Activated naive CD4-positive, alpha-beta T cell treated with anti-CD3 and anti-CD28 coated beads, Interleukin-2, amount 50 U/mL, for 24 hours (primary cell): ENCODE results near the gene NDUFB11.

ENCODE experiments used
- H3K27ac Mint-ChIP-seq: one replicate; pipeline ENCODE4 v1.8.0; 2021; ENCODE audit warnings: mild to moderate bottlenecking, mixed read lengths
- H3K27me3 Mint-ChIP-seq: one replicate; pipeline ENCODE4 v1.8.0; 2021; ENCODE audit warnings: mixed read lengths
- H3K36me3 Mint-ChIP-seq: one replicate; pipeline ENCODE4 v1.8.0; 2021; ENCODE audit warnings: mixed read lengths
- H3K4me1 Mint-ChIP-seq: one replicate; pipeline ENCODE4 v1.8.0; 2021; ENCODE audit warnings: mixed read lengths
- H3K4me3 Mint-ChIP-seq: one replicate; pipeline ENCODE4 v1.8.0; 2021; ENCODE audit warnings: mild to moderate bottlenecking, mixed read lengths
- H3K9me3 Mint-ChIP-seq: one replicate; pipeline ENCODE4 v1.8.0; 2021; ENCODE audit warnings: mixed read lengths

NDUFB11 gene

GRCh38 chrX:47166126-47166525, 21.6 kb upstream of the NDUFB11 start:
- no peaks in the 10 kb centered on the region for H3K9me3 Mint-ChIP-seq
- H3K4me3 Mint-ChIP-seq = no peak overlapping the region
- H3K27ac Mint-ChIP-seq = no peak overlapping the region
- peaks cover 7% of the 10 kb centered on the region for H3K4me1 Mint-ChIP-seq
- no peaks in the 10 kb centered on the region for H3K27me3 Mint-ChIP-seq
- peaks cover 5% of the 10 kb centered on the region for H3K36me3 Mint-ChIP-seq

GRCh38 chrX:47164420-47164819, 19.9 kb upstream of the NDUFB11 start:
- Mint-ChIP-seq H3K4me1 (peaks cover 12% of the 10 kb centered on the region), H3K36me3 (peaks cover 6% of the 10 kb centered on the region), H3K9me3 (no peaks in the 10 kb centered on the region), H3K27ac (no peak overlapping the region), H3K27me3 (no peaks in the 10 kb centered on the region), H3K4me3 (no peak overlapping the region)

- Mint-ChIP-seq H3K4me1 (peaks cover 12% of the 10 kb centered on the region), H3K27me3 (no peaks in the 10 kb centered on the region), H3K4me3 (no peak overlapping the region), H3K9me3 (no peaks in the 10 kb centered on the region), H3K36me3 (peaks cover 3% of the 10 kb centered on the region), H3K27ac (no peak overlapping the region)
These were observed 18.6 kb upstream of the NDUFB11 start for GRCh38 chrX:47162927-47163583.

- peaks cover 12% of the 10 kb centered on the region for H3K4me1 Mint-ChIP-seq
- no peak overlapping the region for H3K27ac Mint-ChIP-seq
- no peaks in the 10 kb centered on the region for H3K27me3 Mint-ChIP-seq
- H3K4me3 Mint-ChIP-seq = no peak overlapping the region
- no peaks in the 10 kb centered on the region for H3K9me3 Mint-ChIP-seq
- peaks cover 3% of the 10 kb centered on the region for H3K36me3 Mint-ChIP-seq
These were observed 16.3 kb upstream of the NDUFB11 start for GRCh38 chrX:47160781-47161180.

DNA sequence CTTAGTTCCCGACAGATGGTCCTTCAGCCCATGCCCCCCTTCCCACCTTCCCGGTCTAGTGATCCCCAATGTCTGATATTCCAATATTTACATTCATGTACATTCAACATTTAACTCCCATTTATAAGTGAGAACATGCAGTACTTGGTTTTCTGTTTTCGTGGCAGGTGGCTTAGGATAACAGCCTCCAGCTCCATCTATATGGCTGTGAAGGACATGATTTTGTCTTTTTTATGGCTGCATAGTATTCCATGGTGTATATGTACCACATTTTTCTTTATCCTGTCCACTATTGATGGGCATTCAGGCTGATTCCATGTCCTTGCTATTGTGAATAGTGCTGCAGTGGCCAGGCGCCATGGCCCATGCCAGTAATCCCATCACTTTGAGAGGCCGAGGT, 14.3 kb upstream of the NDUFB11 start:
- no peaks in the 10 kb centered on the region for H3K27me3 Mint-ChIP-seq
- peaks cover 3% of the 10 kb centered on the region for H3K36me3 Mint-ChIP-seq
- H3K9me3 Mint-ChIP-seq = no peaks in the 10 kb centered on the region
- H3K4me3 Mint-ChIP-seq = no peak overlapping the region
- H3K4me1 Mint-ChIP-seq = peaks cover 8% of the 10 kb centered on the region
- H3K27ac Mint-ChIP-seq = no peak overlapping the region

DNA sequence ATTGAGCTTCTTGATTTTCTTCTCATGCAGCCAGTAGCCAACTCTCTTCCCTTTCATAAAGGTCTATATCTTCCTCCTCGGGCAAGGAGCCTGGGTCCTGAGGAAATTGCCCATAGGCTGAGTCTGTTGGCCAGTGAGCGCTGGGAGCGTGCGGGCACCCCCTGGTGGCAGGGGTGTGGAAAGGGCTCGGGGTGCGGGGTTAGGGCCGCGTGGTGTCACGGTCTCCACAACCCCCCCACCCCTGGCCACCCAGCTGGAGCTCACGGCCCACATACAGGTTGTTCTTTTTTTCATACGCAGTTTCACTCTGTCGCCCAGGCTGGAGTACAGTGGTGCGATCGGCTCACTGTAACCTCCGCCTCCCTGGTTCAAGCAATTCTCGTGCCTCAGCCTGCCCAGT, 13.6 kb upstream of the NDUFB11 start:
- no peak overlapping the region for H3K4me3 Mint-ChIP-seq
- H3K4me1 Mint-ChIP-seq = peaks cover 8% of the 10 kb centered on the region
- no peak overlapping the region for H3K27ac Mint-ChIP-seq
- H3K9me3 Mint-ChIP-seq = no peaks in the 10 kb centered on the region
- no peaks in the 10 kb centered on the region for H3K27me3 Mint-ChIP-seq
- H3K36me3 Mint-ChIP-seq = peaks cover 3% of the 10 kb centered on the region

DNA sequence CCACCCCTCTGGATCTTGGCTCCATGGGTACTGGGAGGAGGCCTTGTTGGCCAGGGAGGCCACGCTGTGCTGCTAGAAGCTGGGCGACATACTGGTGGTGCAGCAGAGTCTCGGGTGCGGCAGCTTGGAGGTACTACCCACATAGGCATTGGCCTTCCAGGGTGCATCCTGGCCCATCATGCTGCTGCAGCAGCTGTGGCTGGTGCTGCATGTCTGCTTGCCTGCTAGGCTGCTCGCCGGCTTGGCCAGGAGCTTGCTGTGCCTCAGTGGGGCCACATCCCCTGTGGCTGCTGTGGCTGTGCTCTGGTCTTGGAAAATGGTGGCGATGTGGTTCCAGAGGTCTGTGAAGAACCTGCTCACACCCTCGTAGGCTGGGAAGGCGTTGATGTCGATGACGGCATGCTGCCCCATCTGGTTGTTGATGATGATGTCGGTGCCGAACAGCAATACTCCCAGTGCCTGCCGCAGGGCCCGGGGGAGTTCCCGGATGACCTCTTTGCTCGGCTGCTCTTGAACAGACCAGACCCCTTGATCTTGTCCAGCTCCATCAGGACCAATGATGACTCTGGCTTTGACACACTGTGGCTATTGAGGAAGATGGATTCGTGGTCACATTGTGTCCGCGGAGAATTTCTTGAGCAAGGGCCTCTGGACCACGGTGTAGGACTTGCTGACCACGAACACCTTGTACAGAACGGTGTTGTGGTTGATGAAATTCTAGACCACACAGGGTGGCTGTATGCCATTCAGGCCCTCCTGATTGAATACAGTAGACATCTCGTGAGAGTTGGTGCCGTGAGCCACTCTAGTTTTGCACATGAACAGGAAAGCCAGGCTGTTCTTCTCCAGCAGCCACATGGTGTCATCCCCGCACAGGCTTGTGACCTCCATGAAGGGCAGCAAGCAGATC, 12.4 kb upstream of the NDUFB11 start:
- Mint-ChIP-seq H3K4me1 (peaks cover 5% of the 10 kb centered on the region), H3K27ac (no peak overlapping the region), H3K4me3 (no peak overlapping the region), H3K36me3 (peaks cover 1% of the 10 kb centered on the region), H3K27me3 (no peaks in the 10 kb centered on the region), H3K9me3 (no peaks in the 10 kb centered on the region)

- Mint-ChIP-seq H3K27me3 (no peaks in the 10 kb centered on the region), H3K27ac (no peak overlapping the region), H3K36me3 (peaks cover 5% of the 10 kb centered on the region), H3K9me3 (no peaks in the 10 kb centered on the region), H3K4me3 (no peak overlapping the region), H3K4me1 (peaks cover 18% of the 10 kb centered on the region)
These were observed 6.9 kb upstream of the NDUFB11 start for GRCh38 chrX:47151435-47151834.

DNA sequence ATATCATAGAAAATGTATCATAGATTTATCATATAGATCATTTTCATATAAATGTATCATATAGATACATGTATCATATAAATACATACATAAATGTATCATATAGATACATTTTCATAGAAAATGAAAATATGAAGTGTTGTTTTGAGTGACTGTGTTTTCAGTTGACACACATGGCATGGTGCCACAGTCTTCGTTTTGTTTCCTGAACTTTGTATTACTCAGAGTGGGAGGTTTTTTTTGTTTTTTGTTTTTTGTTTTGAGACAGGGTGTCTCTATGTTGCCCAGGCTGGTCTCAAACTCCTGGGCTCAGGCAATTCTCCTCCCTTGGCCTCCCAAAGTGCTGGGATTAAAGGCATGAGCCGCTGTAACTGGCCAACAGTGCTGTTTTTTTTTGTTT, 4.4 kb upstream of the NDUFB11 start:
- H3K27me3 Mint-ChIP-seq = no peaks in the 10 kb centered on the region
- peak overlapping the region; percentile 41 for H3K27ac Mint-ChIP-seq
- peaks cover 18% of the 10 kb centered on the region for H3K4me1 Mint-ChIP-seq
- peaks cover 8% of the 10 kb centered on the region for H3K36me3 Mint-ChIP-seq
- peak overlapping the region; percentile 4 for H3K4me3 Mint-ChIP-seq
- no peaks in the 10 kb centered on the region for H3K9me3 Mint-ChIP-seq

DNA sequence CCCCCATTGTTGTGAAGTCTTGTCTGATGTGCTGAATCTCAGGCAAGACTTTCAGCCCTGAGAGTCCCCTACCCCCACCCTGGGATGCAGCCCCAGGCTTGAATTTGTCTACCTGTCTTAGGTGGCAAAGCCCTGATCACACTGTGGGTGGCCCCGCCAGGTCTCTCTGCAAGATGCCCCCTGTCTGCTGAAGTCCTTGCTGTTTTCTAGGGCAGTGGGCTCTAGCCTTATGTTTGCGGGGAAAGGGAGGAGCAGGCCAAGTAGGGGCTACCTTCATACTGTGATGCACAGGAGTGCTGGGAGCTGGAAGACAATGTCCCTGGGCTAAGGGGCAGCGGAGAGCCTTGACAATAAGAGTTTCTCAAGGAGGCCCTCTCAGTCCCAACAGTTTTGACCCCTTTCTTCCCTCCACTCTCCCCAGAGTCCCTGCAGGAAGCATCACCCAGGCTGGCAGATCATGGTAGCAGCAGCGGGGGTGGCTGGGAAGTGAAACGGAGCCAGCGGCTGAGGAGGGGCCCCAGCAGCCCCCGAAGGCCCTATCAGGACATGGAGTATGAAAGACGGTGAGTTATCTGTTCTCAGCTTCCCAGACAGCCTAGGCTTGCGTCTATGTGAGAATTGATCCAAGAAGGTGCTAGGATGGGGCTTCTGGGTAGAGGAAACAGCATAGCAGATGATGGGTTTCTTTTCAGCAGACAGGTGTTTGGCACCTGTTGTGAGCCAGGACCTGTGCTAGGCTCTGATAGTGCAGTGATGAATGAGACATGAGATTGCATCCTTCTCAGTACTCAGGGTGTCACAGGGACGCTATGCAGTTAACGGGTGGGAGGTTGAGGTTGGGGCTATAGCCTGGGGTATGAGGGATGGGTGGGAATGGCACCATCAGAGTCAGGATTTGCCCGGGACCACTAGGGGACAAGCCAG, 2.7 kb upstream of the NDUFB11 start:
- H3K4me1 Mint-ChIP-seq = peaks cover 28% of the 10 kb centered on the region
- peak overlapping the region; percentile 15 for H3K4me3 Mint-ChIP-seq
- peak overlapping the region; percentile 59 for H3K27ac Mint-ChIP-seq

DNA sequence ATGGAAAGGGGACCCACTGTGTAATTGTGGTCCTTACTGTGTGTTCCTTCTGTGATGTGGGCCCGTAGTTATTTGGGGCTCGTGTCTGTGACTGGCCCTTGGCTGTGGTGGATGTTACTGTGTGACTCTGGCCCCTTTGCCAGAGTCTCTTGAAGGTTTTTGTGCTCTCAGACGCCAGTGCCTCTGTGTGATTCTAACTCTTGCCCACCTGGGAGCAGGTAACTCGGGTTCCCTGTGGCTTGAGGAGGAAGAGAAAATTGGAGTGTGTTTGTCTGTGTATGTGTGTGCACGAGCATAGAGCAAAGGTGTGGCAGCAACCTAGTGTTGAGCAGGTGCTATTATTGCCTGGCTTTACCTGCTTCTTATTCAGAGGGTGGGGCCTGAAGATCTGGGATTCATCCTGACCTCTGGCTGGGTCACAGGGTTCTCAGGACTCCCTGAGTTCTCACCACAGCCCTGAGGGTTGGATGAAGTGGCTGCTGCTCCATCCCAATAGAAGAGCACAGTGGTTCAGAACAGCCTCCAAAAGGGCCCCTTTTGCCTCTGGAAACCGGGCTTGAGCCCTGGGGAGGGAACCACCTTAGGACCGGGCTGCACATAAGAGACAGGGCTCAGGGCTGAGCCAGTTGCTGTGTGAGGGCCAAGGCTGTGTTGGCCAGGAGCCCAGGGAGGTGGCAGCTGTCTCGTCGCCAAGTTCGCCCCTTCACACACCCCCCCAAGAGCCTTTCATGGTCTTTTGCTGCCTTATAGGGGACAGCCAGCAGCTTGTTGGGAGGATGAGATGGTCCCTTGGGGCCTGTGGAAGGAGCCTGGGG, 1.8 kb upstream of the NDUFB11 start:
- Mint-ChIP-seq H3K4me3 (peak overlapping the region; percentile 98), H3K4me1 (peaks cover 28% of the 10 kb centered on the region), H3K9me3 (no peaks in the 10 kb centered on the region), H3K27ac (peak overlapping the region; percentile 97), H3K36me3 (peaks cover 9% of the 10 kb centered on the region), H3K27me3 (no peaks in the 10 kb centered on the region)

More for the DNA sequence above, 2.7 kb upstream of the NDUFB11 start:
- Mint-ChIP-seq H3K27me3 (no peaks in the 10 kb centered on the region), H3K9me3 (no peaks in the 10 kb centered on the region), H3K36me3 (peaks cover 8% of the 10 kb centered on the region)

DNA sequence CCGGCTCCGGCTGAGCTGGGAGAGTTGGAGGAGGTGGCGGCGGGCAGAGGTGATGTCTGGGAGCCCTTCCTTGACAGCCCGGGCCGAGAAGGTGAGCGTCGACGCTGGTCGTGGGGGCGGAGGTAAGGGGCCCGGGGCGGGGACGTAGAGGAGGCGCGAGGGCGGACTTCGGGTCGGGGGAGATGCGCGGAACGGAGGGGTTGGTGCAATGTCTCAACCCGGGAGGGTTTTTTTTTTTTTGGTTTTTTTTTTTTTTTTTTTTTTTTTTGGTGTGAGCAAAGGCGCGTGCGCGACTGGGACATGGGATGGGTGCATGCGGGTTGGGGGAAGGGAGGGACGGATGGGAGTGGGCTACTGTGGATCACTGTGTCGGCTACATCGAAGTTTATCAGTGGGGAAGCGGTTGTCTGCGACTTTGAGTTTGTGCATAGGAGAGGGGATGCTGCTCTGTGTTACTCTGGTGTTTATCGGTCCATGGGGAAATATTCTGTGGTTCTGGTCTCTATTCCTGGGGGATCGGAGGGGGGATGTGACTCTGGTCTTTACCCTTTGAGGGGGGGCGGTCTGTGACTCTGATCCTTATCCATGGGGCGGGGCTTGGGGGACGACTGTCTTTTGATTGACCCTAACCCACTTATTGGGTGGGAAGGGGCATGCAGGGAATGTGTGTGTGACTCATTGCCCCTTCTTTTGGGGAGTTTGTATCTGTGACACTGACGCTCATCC, 1.1 kb upstream of the NDUFB11 start:
- peak overlapping the region; percentile 98 for H3K4me3 Mint-ChIP-seq
- H3K27ac Mint-ChIP-seq = peak overlapping the region; percentile 97
- H3K9me3 Mint-ChIP-seq = no peaks in the 10 kb centered on the region
- H3K36me3 Mint-ChIP-seq = peaks cover 10% of the 10 kb centered on the region
- H3K27me3 Mint-ChIP-seq = no peaks in the 10 kb centered on the region
- peaks cover 30% of the 10 kb centered on the region for H3K4me1 Mint-ChIP-seq

GRCh38 chrX:47143894-47144625, 442 bp downstream of the NDUFB11 start:
- peak overlapping the region; percentile 97 for H3K27ac Mint-ChIP-seq
- peaks cover 28% of the 10 kb centered on the region for H3K4me1 Mint-ChIP-seq
- H3K27me3 Mint-ChIP-seq = no peaks in the 10 kb centered on the region
- H3K36me3 Mint-ChIP-seq = peaks cover 11% of the 10 kb centered on the region
- H3K4me3 Mint-ChIP-seq = peak overlapping the region; percentile 98
- H3K9me3 Mint-ChIP-seq = no peaks in the 10 kb centered on the region

GRCh38 chrX:47138171-47138570, 6.3 kb downstream of the NDUFB11 start:
- no peak overlapping the region for H3K4me3 Mint-ChIP-seq
- no peaks in the 10 kb centered on the region for H3K9me3 Mint-ChIP-seq
- peaks cover 6% of the 10 kb centered on the region for H3K36me3 Mint-ChIP-seq
- peaks cover 12% of the 10 kb centered on the region for H3K4me1 Mint-ChIP-seq
- H3K27me3 Mint-ChIP-seq = no peaks in the 10 kb centered on the region
- no peak overlapping the region for H3K27ac Mint-ChIP-seq
